Urothelium cell line (cell line): ENCODE results near the gene NBEA.
A peak's percentile ranks its signal among the peaks of the same experiment; 100 is the strongest.

Experiments used
- DNase-seq: peaks from one replicate; pipeline ENCODE4 v3.0.0; 2011; ENCODE audit warnings: low spot score, mixed read lengths
- FAIRE-seq: peaks from 2 replicates; lab custom pipeline; 2011; peaks lifted over from hg19 to GRCh38; lab: Jason Lieb, UNC

The NBEA gene

GRCh38 chr13:35697186-35697730 lies 755.2 kb downstream of the NBEA start:
- DNase-seq (no peak), FAIRE-seq (no peak)

GRCh38 chr13:35698911-35699576 lies 757.0 kb downstream of the NBEA start:
- DNase-seq (no peak), FAIRE-seq (no peak)

- FAIRE-seq (no peak), DNase-seq (no peak)
Measured at GRCh38 chr13:35699825-35700510, 757.9 kb downstream of the NBEA start.

GRCh38 chr13:35700671-35701070 lies 758.6 kb downstream of the NBEA start:
- DNase-seq (no peak), FAIRE-seq (no peak)

- DNase-seq (no peak), FAIRE-seq (no peak)
Measured at GRCh38 chr13:35702316-35702715, 760.2 kb downstream of the NBEA start.

GRCh38 chr13:35703061-35703460 lies 761.0 kb downstream of the NBEA start:
- FAIRE-seq (no peak), DNase-seq (no peak)

- DNase-seq = no peak
- no peak for FAIRE-seq
Measured at GRCh38 chr13:35704331-35704730, 762.3 kb downstream of the NBEA start.

GRCh38 chr13:35706281-35706680 lies 764.2 kb downstream of the NBEA start:
- FAIRE-seq (no peak), DNase-seq (no peak)

GRCh38 chr13:35706721-35707120 lies 764.7 kb downstream of the NBEA start:
- DNase-seq (no peak), FAIRE-seq (no peak)

- FAIRE-seq (no peak), DNase-seq (no peak)
Measured at GRCh38 chr13:35711909-35712308, 769.8 kb downstream of the NBEA start.

GRCh38 chr13:35712907-35713761 lies 771.1 kb downstream of the NBEA start:
- no peak for DNase-seq
- no peak for FAIRE-seq

- DNase-seq (no peak), FAIRE-seq (no peak)
Measured at GRCh38 chr13:35714121-35714520, 772.1 kb downstream of the NBEA start.

- FAIRE-seq = no peak
- DNase-seq = no peak
Measured at GRCh38 chr13:35714588-35715377, 772.7 kb downstream of the NBEA start.

- DNase-seq (peak; percentile 20), FAIRE-seq (no peak)
Measured at GRCh38 chr13:35716186-35716585, 774.1 kb downstream of the NBEA start.

GRCh38 chr13:35716729-35717128 lies 774.7 kb downstream of the NBEA start:
- FAIRE-seq (no peak), DNase-seq (no peak)

- DNase-seq = no peak
- FAIRE-seq = no peak
Measured at GRCh38 chr13:35718084-35718483, 776.0 kb downstream of the NBEA start.

GRCh38 chr13:35720290-35720689 lies 778.2 kb downstream of the NBEA start:
- FAIRE-seq (no peak), DNase-seq (no peak)

- FAIRE-seq (no peak), DNase-seq (peak; percentile 72)
Measured at GRCh38 chr13:35720690-35721554, 778.9 kb downstream of the NBEA start.
